Transverse colon (tissue), 3 donors: ENCODE data around the gene HSD3B1.

Experiments used
- CTCF ChIP-seq, 5 experiments: fragments of 200-600 bp in 3 of 5; fragments of 450-650 bp in 2 of 5; sonication (generic) in 3 of 5; IDR thresholded peaks; 1 replicate in 2 of 5; 2 replicates in 3 of 5; pipeline ENCODE4 v1.5.1; 2016 to 2017; ENCODE audit warnings: antibody characterized with exemption in 5 of 5, inconsistent platforms in 3 of 5, mild to moderate bottlenecking in 2 of 5, moderate library complexity in 1 of 5
- EP300 ChIP-seq: sonication (generic); formaldehyde crosslinking; IDR thresholded peaks from one replicate; pipeline ENCODE4 v1.6.1; 2017; ENCODE audit warnings: antibody characterized with exemption, low read depth

GRCh38 chr1:119466445-119466844 is 40.6 kb upstream of the HSD3B1 start:
- no peak for TF ChIP-seq EP300
- TF ChIP-seq CTCF (IDR thresholded peaks at IDR 0.05), result no peak
